GM12873 (cell line): ENCODE data around the gene KLHDC1.

Experiments used
- TF ChIP-seq, protein P1 (sequence below): IDR thresholded peaks from 2 replicates; pipeline ENCODE4 v1.5.1; 2012; ENCODE audit warnings: low read depth, mild to moderate bottlenecking, moderate library complexity, low read length, control low read depth; ENCODE audit not compliant: insufficient read depth; ENCODE audit errors: missing control alignments

Gene KLHDC1

DNA sequence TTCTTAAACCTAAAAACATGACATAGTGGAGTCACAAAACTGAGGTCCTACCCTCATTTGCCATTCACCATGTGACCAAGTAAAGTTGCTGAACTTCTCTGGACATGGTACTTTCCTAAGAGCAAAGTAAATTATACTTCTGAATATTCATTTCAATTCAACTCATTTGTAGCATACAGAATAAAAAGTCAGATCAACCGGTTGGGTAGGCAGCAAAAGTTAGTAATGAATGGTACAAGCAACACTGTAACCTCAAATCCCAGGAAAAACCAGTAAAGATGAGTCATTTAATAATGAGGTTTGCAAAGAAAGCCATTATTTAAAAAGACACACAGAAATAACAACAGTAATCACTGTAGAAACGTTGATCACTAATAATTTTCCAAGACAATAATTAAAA lies 13.6 kb upstream of the KLHDC1 start:
- TF ChIP-seq, protein P1, sequence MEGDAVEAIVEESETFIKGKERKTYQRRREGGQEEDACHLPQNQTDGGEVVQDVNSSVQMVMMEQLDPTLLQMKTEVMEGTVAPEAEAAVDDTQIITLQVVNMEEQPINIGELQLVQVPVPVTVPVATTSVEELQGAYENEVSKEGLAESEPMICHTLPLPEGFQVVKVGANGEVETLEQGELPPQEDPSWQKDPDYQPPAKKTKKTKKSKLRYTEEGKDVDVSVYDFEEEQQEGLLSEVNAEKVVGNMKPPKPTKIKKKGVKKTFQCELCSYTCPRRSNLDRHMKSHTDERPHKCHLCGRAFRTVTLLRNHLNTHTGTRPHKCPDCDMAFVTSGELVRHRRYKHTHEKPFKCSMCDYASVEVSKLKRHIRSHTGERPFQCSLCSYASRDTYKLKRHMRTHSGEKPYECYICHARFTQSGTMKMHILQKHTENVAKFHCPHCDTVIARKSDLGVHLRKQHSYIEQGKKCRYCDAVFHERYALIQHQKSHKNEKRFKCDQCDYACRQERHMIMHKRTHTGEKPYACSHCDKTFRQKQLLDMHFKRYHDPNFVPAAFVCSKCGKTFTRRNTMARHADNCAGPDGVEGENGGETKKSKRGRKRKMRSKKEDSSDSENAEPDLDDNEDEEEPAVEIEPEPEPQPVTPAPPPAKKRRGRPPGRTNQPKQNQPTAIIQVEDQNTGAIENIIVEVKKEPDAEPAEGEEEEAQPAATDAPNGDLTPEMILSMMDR, result no peak

DNA sequence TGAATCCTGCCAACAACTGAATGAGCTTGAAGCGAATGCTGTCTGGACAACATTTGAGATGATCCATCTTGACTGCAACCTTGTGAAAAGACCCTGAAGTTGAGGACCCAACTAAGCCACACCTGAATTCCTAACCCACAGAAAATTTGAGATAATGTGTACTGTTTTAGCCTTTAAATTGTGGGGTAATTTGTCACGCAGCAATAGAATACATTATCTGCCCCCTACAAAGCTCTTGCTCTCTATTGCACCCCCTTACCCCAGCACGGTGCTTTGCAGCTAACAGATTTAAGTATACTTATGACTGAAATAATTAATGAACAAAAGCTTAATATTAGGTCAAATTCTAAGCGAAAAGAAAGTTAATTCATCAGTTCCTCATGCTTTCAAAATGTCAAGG lies 6.5 kb upstream of the KLHDC1 start:
- TF ChIP-seq, protein P1, result no peak

DNA sequence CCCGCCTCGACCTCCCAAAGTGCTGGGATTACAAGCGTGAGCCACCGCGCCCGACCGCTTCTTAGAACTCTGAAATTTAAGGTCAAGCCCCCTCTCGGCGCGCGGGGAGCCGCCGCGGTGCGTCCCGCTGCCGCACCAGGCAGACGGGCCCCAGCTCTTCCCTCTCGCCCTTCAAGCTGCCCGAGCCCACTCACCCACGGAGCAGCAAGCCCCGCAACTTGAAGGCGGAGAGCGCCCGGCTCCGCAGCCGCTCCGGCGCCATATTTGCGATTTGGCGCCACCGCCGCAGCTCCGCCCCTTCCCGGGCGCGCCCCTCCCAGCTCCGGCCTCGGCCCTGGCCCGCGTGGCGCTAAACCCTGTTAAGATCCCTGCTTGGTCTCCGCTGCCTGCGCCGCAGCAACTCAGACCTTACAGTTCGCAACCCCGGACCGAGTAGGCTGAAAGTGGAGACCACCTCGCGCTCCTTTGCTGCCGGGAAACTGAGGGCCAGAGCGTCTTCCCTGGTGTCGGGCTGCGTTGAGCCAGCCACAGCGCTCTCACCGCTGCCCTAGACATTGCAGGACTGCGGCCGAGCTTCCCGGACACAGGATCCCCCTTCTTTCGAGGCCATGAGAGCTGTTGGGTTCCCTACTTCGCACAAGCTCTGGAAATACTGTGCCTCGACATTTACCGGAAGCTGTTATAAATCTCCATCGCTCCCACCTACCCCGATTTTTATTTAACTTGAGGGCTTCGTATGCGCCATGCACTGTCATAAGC lies 4.8 kb upstream of the KLHDC1 start, which contains the start of gene POLE2:
POLE2 (minus strand) TSS at position 273 of the 759 bp plus-strand sequence; CDS start at position 262, 11 bp downstream.
- TF ChIP-seq, protein P1, result no peak

DNA sequence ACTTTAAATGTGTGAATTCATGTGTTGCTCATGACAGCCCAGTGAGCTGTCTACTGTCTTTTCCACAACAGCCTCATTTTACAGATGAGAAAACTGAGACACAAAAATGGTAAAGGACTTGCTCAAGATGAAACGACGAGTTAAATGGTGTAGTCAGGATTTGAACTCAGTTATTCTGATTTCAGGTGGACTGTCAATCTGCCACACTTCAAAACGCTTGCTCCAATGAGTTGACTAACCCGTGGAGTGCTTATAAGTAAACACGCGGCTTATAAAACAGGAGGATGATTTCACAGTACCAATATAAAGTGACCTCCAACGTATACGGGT lies 4.3 kb upstream of the KLHDC1 start:
- TF ChIP-seq, protein P1, result no peak

DNA sequence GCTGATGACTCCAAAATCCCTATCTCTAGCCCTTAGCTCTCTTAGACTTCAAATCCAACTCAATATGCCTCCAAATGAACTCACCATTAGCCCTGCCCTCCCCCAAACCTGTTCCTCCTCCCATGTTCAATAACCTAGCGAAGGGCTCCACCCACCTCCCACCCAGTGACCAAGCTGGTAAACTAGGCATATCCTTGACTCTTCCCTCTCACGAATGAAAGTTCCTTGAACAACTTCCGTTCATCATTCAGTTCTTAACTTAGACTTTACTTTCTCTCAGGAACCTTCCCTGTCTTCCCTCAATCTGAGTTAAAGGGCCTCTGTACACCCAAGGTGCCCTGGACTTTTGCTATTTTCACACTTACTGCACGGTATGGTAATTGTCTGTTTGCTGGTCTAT lies 1.9 kb upstream of the KLHDC1 start:
- TF ChIP-seq, protein P1, result no peak

DNA sequence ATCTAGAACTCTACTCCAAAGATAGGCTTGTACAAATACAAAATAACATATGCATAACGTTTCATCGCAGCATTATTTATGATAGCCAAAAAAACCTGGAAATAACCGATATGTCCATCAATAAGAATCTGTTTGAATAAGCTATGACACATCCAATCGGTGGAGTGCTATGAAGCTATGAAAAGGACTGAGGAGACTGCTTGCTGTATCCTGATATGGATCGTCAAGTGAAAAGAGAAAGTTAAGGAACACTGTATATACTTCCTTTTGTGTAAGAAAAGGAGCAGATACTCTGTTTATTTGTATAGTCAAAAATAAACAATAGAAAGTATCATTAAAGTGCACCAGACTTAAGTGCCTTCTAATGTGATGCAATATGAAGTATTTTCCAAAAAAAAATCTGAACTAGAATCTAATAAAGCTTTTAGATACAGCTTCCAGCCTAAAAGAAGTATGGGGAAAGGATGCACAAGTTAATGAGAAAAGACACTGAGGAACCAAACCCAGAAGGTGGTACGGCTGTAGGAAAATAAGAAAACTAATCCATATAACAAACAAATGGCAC lies 645 bp upstream of the KLHDC1 start:
- TF ChIP-seq, protein P1, result no peak

DNA sequence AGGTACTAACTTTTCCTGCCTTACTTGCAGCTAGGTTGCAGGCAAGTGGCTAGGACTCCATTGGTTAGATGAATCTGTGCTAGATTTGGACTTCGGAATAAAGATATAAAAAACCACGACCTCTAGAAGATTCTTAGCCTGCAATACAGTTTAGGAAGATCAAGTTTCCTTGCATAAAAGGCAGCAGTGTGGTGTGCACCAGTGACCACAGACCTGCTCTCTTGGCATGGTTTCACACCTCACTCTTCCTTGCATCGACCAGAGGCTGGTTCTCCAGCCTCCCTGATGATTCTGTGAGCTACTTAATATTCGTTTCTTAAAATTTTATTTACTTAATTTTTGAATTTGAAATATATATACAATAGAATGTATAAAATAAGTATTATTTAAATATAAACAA lies 9.8 kb downstream of the KLHDC1 start:
- TF ChIP-seq, protein P1, result no peak
